Measurements from ENCODE around the gene CLTC.

CLTC gene

DNA sequence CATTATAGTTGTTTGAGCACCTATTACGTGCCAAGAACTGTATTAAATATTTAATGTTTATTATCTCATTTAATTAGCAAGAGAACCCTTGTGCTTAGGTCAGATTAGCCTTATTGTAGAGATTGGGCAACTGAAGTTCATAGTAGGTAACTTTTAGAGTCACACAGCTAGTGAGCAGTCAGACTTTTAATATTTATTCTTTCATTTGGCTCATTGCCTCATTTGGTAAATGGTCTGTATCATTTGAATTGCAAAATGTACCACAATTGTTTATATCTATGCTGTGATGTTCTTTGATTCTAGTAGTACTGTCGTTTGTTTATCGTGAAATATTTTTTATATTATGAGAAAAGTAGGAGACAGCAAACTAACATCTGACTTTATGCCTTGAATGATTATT, 7.6 kb downstream of the CLTC start:
- DNase-seq (ENCODE audit: low read depth in 1 of 2, low spot score in 1 of 2): no peak
- Histone ChIP-seq H3K4me3 (replicated peaks; ENCODE audit: insufficient read depth, low read length) (no peak overlapping the region), H3K27ac (replicated peaks) (peak overlapping the region; percentile 0; the same call in 1 of the 2 replicates), H3K27me3 (ENCODE audit: insufficient read depth, poor library complexity, severe bottlenecking) (no peaks in the 10 kb centered on the region)
- TF ChIP-seq, protein P1, sequence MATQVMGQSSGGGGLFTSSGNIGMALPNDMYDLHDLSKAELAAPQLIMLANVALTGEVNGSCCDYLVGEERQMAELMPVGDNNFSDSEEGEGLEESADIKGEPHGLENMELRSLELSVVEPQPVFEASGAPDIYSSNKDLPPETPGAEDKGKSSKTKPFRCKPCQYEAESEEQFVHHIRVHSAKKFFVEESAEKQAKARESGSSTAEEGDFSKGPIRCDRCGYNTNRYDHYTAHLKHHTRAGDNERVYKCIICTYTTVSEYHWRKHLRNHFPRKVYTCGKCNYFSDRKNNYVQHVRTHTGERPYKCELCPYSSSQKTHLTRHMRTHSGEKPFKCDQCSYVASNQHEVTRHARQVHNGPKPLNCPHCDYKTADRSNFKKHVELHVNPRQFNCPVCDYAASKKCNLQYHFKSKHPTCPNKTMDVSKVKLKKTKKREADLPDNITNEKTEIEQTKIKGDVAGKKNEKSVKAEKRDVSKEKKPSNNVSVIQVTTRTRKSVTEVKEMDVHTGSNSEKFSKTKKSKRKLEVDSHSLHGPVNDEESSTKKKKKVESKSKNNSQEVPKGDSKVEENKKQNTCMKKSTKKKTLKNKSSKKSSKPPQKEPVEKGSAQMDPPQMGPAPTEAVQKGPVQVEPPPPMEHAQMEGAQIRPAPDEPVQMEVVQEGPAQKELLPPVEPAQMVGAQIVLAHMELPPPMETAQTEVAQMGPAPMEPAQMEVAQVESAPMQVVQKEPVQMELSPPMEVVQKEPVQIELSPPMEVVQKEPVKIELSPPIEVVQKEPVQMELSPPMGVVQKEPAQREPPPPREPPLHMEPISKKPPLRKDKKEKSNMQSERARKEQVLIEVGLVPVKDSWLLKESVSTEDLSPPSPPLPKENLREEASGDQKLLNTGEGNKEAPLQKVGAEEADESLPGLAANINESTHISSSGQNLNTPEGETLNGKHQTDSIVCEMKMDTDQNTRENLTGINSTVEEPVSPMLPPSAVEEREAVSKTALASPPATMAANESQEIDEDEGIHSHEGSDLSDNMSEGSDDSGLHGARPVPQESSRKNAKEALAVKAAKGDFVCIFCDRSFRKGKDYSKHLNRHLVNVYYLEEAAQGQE (IDR thresholded peaks at IDR 0.05; ENCODE audit: insufficient replicate concordance, low read depth): no peak
- TF ChIP-seq, protein P2, sequence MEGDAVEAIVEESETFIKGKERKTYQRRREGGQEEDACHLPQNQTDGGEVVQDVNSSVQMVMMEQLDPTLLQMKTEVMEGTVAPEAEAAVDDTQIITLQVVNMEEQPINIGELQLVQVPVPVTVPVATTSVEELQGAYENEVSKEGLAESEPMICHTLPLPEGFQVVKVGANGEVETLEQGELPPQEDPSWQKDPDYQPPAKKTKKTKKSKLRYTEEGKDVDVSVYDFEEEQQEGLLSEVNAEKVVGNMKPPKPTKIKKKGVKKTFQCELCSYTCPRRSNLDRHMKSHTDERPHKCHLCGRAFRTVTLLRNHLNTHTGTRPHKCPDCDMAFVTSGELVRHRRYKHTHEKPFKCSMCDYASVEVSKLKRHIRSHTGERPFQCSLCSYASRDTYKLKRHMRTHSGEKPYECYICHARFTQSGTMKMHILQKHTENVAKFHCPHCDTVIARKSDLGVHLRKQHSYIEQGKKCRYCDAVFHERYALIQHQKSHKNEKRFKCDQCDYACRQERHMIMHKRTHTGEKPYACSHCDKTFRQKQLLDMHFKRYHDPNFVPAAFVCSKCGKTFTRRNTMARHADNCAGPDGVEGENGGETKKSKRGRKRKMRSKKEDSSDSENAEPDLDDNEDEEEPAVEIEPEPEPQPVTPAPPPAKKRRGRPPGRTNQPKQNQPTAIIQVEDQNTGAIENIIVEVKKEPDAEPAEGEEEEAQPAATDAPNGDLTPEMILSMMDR (IDR thresholded peaks at IDR 0.05; ENCODE audit: insufficient read depth, low read length): no peak
- no peak for TF ChIP-seq SPI1 (IDR thresholded peaks at IDR 0.05; ENCODE audit: borderline replicate concordance, low read depth)

DNA sequence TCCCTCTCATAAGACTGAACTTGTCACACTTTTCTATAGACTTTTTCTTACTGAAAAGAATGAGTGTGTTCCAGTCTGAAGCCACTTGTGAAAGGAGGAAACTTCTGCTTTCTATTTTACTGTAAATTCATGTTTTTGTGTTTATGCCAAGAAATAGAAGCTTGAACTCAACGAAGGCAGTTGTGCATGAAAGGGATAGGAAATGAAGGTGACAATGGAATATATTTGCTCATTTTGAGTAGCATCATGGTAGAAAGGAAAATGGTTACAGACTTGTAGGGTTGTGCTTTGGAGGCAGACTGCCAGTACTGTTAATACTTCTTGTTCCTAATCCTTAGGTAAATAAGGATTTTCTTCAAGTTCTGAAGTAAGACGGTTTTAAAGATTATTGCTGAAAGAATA, 8.1 kb downstream of the CLTC start:
- Histone ChIP-seq H3K27ac (replicated peaks) (peak overlapping the region; percentile 0; the same call in 1 of the 2 replicates), H3K4me3 (replicated peaks; ENCODE audit: insufficient read depth, low read length) (no peak overlapping the region), H3K27me3 (ENCODE audit: insufficient read depth, poor library complexity, severe bottlenecking) (no peaks in the 10 kb centered on the region)
- TF ChIP-seq, protein P2 (IDR thresholded peaks at IDR 0.05; ENCODE audit: insufficient read depth, low read length): no peak
- no peak for TF ChIP-seq POLR2AphosphoS5 (IDR thresholded peaks at IDR 0.05; ENCODE audit: low read depth)
- TF ChIP-seq, protein P1 (IDR thresholded peaks at IDR 0.05; ENCODE audit: insufficient replicate concordance, low read depth): no peak
- TF ChIP-seq SPI1 (IDR thresholded peaks at IDR 0.05; ENCODE audit: borderline replicate concordance, low read depth): no peak
- TF ChIP-seq GABPA (IDR thresholded peaks at IDR 0.05; ENCODE audit: low read depth): no peak
- DNase-seq (ENCODE audit: low read depth in 1 of 2, low spot score in 1 of 2): no peak

DNA sequence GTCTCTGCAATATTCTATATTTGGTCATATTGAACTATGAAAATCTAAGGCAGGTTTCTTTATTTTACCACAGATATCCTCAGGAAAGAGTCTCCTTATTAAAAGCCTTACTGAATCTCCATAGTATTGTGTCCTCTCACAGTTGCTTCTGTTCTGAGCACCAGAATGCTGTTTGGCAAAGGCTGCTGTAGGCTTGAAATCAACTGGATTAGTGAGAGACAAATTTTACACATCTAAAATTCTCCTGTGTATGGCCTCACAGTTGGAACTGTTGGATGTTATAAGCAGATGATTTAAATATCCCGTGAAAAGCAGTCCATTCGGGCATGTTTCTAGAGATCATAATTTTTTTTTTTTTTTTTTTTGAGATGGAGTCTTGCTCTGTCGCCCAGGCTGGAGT, 9.5 kb downstream of the CLTC start:
- Histone ChIP-seq H3K4me3 (replicated peaks; ENCODE audit: insufficient read depth, low read length) (no peak overlapping the region), H3K27ac (replicated peaks) (no peak overlapping the region), H3K27me3 (ENCODE audit: insufficient read depth, poor library complexity, severe bottlenecking) (no peaks in the 10 kb centered on the region)
- TF ChIP-seq SPI1 (IDR thresholded peaks at IDR 0.05; ENCODE audit: borderline replicate concordance, low read depth) (no peak), GABPA (IDR thresholded peaks at IDR 0.05; ENCODE audit: low read depth) (no peak), POLR2AphosphoS5 (IDR thresholded peaks at IDR 0.05; ENCODE audit: low read depth) (no peak)
- TF ChIP-seq, protein P1 (IDR thresholded peaks at IDR 0.05; ENCODE audit: insufficient replicate concordance, low read depth): no peak
- TF ChIP-seq, protein P2 (IDR thresholded peaks at IDR 0.05; ENCODE audit: insufficient read depth, low read length): no peak
- no peak for DNase-seq (ENCODE audit: low read depth in 1 of 2, low spot score in 1 of 2)

All from HL-60 (cell line).